H9 (cell line): Measurements from ENCODE around the gene TRPM8. TPM values are rescaled to one million over a fixed set of nuclear protein-coding genes. Genes with fewer than 3 reads are reported as not detected.

Source experiments
- DNase-seq: peaks from one replicate; pipeline ENCODE4 v3.0.0-alpha.2; 2017
- H2AFZ ChIP-seq: one replicate; pipeline ENCODE4 v1.6.1; 2013; ENCODE audit warnings: mild to moderate bottlenecking, low read length, control low read depth, moderate library complexity
- H2AK5ac ChIP-seq: 2 replicates; pipeline ENCODE4 v1.6.1; 2013; ENCODE audit warnings: low read length, control low read depth, mixed read lengths; ENCODE audit not compliant: insufficient read length
- H2BK120ac ChIP-seq: one replicate; pipeline ENCODE4 v1.6.1; 2013; ENCODE audit warnings: low read depth, mild to moderate bottlenecking, low read length, control low read depth, inconsistent platforms; ENCODE audit not compliant: poor library complexity, severe bottlenecking
- H2BK12ac ChIP-seq: 2 replicates; pipeline ENCODE4 v1.6.1; 2013; ENCODE audit warnings: low read length, control low read depth, mixed read lengths, low read depth; ENCODE audit not compliant: insufficient read length
- H2BK15ac ChIP-seq: 2 replicates; pipeline ENCODE4 v1.6.1; 2013; ENCODE audit warnings: low read depth, low read length, control low read depth
- H2BK20ac ChIP-seq: one replicate; pipeline ENCODE4 v1.6.1; 2013; ENCODE audit warnings: low read depth, mild to moderate bottlenecking, low read length, control low read depth, inconsistent platforms; ENCODE audit not compliant: poor library complexity, severe bottlenecking
- H2BK5ac ChIP-seq: 2 replicates; pipeline ENCODE4 v1.6.1; 2013; ENCODE audit warnings: low read length, control low read depth, mixed read lengths; ENCODE audit not compliant: insufficient read length
- H3K14ac ChIP-seq: 2 replicates; pipeline ENCODE4 v1.6.1; 2013; ENCODE audit warnings: low read length, control low read depth; ENCODE audit not compliant: insufficient read depth
- H3K18ac ChIP-seq: 2 replicates; pipeline ENCODE4 v1.6.1; 2013; ENCODE audit warnings: low read depth, mild to moderate bottlenecking, mixed read lengths, low read length, control low read depth; ENCODE audit not compliant: insufficient read length
- H3K23ac ChIP-seq: 2 replicates; pipeline ENCODE4 v1.6.1; 2013; ENCODE audit warnings: low read length, control low read depth, mixed read lengths, low read depth; ENCODE audit not compliant: insufficient read length
- H3K23me2 ChIP-seq: 2 replicates; pipeline ENCODE4 v1.6.1; 2013; ENCODE audit warnings: low read depth, mild to moderate bottlenecking, mixed read lengths, low read length, control low read depth; ENCODE audit not compliant: insufficient read length, poor library complexity, severe bottlenecking
- H3K27ac ChIP-seq: 2 replicates; pipeline ENCODE4 v1.5.1; 2013; ENCODE audit warnings: low read length, control low read depth, mixed read lengths, low read depth; ENCODE audit not compliant: insufficient read length
- H3K27me3 ChIP-seq: 2 replicates; pipeline ENCODE4 v1.6.1; 2013; ENCODE audit warnings: low read length, control low read depth, inconsistent platforms; ENCODE audit not compliant: insufficient read depth
- H3K4ac ChIP-seq: 2 replicates; pipeline ENCODE4 v1.6.1; 2013; ENCODE audit warnings: low read depth, mild to moderate bottlenecking, control low read depth, inconsistent platforms, low read length, moderate library complexity
- H3K4me1 ChIP-seq: 2 replicates; pipeline ENCODE4 v1.6.1; 2013; ENCODE audit warnings: low read length, control low read depth, inconsistent platforms; ENCODE audit not compliant: insufficient read depth
- H3K4me2 ChIP-seq: 2 replicates; pipeline ENCODE4 v1.6.1; 2013; ENCODE audit warnings: low read length, control low read depth, mixed read lengths; ENCODE audit not compliant: insufficient read length, insufficient read depth
- H3K56ac ChIP-seq: 2 replicates; pipeline ENCODE4 v1.6.1; 2013; ENCODE audit warnings: low read depth, mild to moderate bottlenecking, mixed read lengths, low read length, control low read depth; ENCODE audit not compliant: insufficient read length
- H3K79me1 ChIP-seq: 2 replicates; pipeline ENCODE4 v1.6.1; 2013; ENCODE audit warnings: low read depth, mild to moderate bottlenecking, moderate library complexity, low read length, control low read depth, inconsistent platforms; ENCODE audit not compliant: insufficient read depth, poor library complexity, severe bottlenecking
- H3K79me2 ChIP-seq: 2 replicates; pipeline ENCODE4 v1.6.1; 2013; ENCODE audit warnings: low read length, control low read depth, inconsistent platforms; ENCODE audit not compliant: insufficient read depth
- H3K9ac ChIP-seq: 2 replicates; pipeline ENCODE4 v1.6.1; 2013; ENCODE audit warnings: low read length, control low read depth, mixed read lengths; ENCODE audit not compliant: insufficient read length; ENCODE audit errors: extremely low read depth
- H3K9me3 ChIP-seq: one replicate; pipeline ENCODE4 v1.6.1; 2013; ENCODE audit warnings: low read depth, low read length, inconsistent platforms; ENCODE audit not compliant: control insufficient read depth
- H3T11ph ChIP-seq: one replicate; pipeline ENCODE4 v1.6.1; 2013; ENCODE audit warnings: mild to moderate bottlenecking, low read length, control low read depth, inconsistent platforms
- H4K20me1 ChIP-seq: one replicate; pipeline ENCODE4 v1.6.1; 2013; ENCODE audit not compliant: control insufficient read depth, insufficient read length, insufficient read depth
- H4K5ac ChIP-seq: 2 replicates; pipeline ENCODE4 v1.6.1; 2013; ENCODE audit warnings: low read depth, mild to moderate bottlenecking, mixed read lengths, low read length, control low read depth; ENCODE audit not compliant: insufficient read length
- H4K8ac ChIP-seq: replicated peaks from 2 replicates; pipeline ENCODE4 v1.6.1; 2013; ENCODE audit warnings: low read length, control low read depth, mixed read lengths, low read depth; ENCODE audit not compliant: insufficient read length
- H4K91ac ChIP-seq: 2 replicates; pipeline ENCODE4 v1.6.1; 2013; ENCODE audit warnings: low read depth, mild to moderate bottlenecking, moderate library complexity, mixed read lengths, low read length, control low read depth; ENCODE audit not compliant: insufficient read length
- H3K27ac Mint-ChIP-seq, 3 experiments: 2 replicates in 2 of 3; 3 replicates in 1 of 3; pipeline ENCODE4 v1.8.0; 2020 to 2021; ENCODE audit warnings: mixed read lengths in 3 of 3, mild to moderate bottlenecking in 1 of 3, moderate library complexity in 1 of 3
- H3K27me3 Mint-ChIP-seq: 2 replicates; pipeline ENCODE4 v1.8.0; 2021; ENCODE audit warnings: low read depth, mild to moderate bottlenecking, moderate library complexity, mixed read lengths
- H3K36me3 Mint-ChIP-seq, 3 experiments: 2 replicates in 2 of 3; 3 replicates in 1 of 3; pipeline ENCODE4 v1.8.0; 2020 to 2021; ENCODE audit warnings: low read depth in 3 of 3, mixed read lengths in 3 of 3; ENCODE audit not compliant: insufficient read depth in 1 of 3
- H3K4me1 Mint-ChIP-seq, 2 experiments: 2 replicates each; pipeline ENCODE4 v1.8.0; 2020; ENCODE audit warnings: mixed read lengths in 2 of 2
- H3K4me3 Mint-ChIP-seq, 2 experiments: 2 replicates in 1 of 2; 3 replicates in 1 of 2; pipeline ENCODE4 v1.8.0; 2020 to 2021; ENCODE audit warnings: mild to moderate bottlenecking in 2 of 2, mixed read lengths in 2 of 2, moderate library complexity in 1 of 2
- H3K9me3 Mint-ChIP-seq, 2 experiments: 2 replicates in 1 of 2; 3 replicates in 1 of 2; pipeline ENCODE4 v1.8.0; 2020; ENCODE audit warnings: mild to moderate bottlenecking in 2 of 2, mixed read lengths in 2 of 2, moderate library complexity in 1 of 2
- CTCF ChIP-seq: fragments of 200-600 bp; sonication (generic); conservative IDR thresholded peaks from 3 replicates; pipeline ENCODE4 v1.8.0; 2021; ENCODE audit warnings: antibody characterized with exemption, mild to moderate bottlenecking
- WGBS: extraction: QIAGEN DNeasy Blood & Tissue Kit; methylation state at CpG from one replicate; pipeline ENCODE4 v1.1.7; 2013; ENCODE audit warnings: missing lambda C conversion rate, low lambda C conversion rate, mixed read lengths; ENCODE audit not compliant: insufficient read length; ENCODE audit errors: extremely low coverage; 5-methylcytosine and 5-hydroxymethylcytosine counted together
- total RNA-seq: library from RNA; stranded (reverse); gene quantifications from 2 replicates; pipeline ENCODE4 v1.2.1, GENCODE V29; 2021

The TRPM8 gene
- total RNA-seq, 1 experiment from 2014 or later: 0.28 TPM

GRCh38 chr2:234061624-234062257 is 144.6 kb downstream of the TRPM8 start:
- Histone ChIP-seq H2AK5ac (no peak overlapping the region), H3T11ph (no peak overlapping the region), H3K79me1 (no peaks in the 10 kb centered on the region), H4K5ac (no peak overlapping the region), H2BK15ac (no peak overlapping the region), H3K4ac (no peak overlapping the region), H3K27me3 (no peaks in the 10 kb centered on the region), H3K27ac (no peak overlapping the region), H3K18ac (no peak overlapping the region), H3K4me1 (no peaks in the 10 kb centered on the region), H3K79me2 (no peaks in the 10 kb centered on the region), H3K9ac (no peak overlapping the region), H3K9me3 (no peaks in the 10 kb centered on the region), H3K56ac (no peak overlapping the region), H3K14ac (no peak overlapping the region), H4K91ac (no peak overlapping the region), H2AFZ (peak overlapping the region; percentile 16), H3K23me2 (no peaks in the 10 kb centered on the region), H2BK20ac (no peak overlapping the region), H3K4me2 (no peak overlapping the region), H2BK12ac (no peak overlapping the region), H4K20me1 (no peaks in the 10 kb centered on the region), H2BK5ac (no peak overlapping the region), H3K23ac (no peak overlapping the region), H4K8ac (no peak overlapping the region), H2BK120ac (no peak overlapping the region)
- Mint-ChIP-seq H3K4me1 (peaks cover 4 to 8% of the 10 kb centered on the region in 2 experiments; a peak in 2 of 4 replicates), H3K9me3 (no peaks in the 10 kb centered on the region; a peak in 2 of 5 replicates), H3K27me3 (peaks cover 3% of the 10 kb centered on the region; the same call in 1 of the 2 replicates), H3K27ac (no peak overlapping the region), H3K4me3 (no peak overlapping the region), H3K36me3 (peaks cover 0 to 2% (median 0%) of the 10 kb centered on the region in 3 experiments; a peak in 1 of 7 replicates)
- TF ChIP-seq CTCF: no peak
- no peak for DNase-seq
- WGBS: no CpG with 5 or more reads among the region's 6 CpGs
